ENCODE data around the gene SHTN1. TPM values are rescaled to one million over a fixed set of nuclear protein-coding genes. Genes with fewer than 3 reads are reported as not detected.

SHTN1 gene
- total and polyA plus RNA-seq, 2 donors (not counting 3 experiments of a cell fraction or from before 2014, with no cell fraction given) = 4.8 to 36.5 TPM

- TF ChIP-seq MYC (IDR thresholded peaks at IDR 0.05; ENCODE audit: low read depth, low read length) (no peak), EZH2 (IDR thresholded peaks at IDR 0.05; ENCODE audit: borderline replicate concordance, low read depth, low read length, severe bottlenecking) (no peak), JUN (IDR thresholded peaks at IDR 0.05; ENCODE audit: borderline replicate concordance, insufficient read depth, insufficient read length, low read depth) (no peak), FOS (IDR thresholded peaks at IDR 0.05; ENCODE audit: borderline replicate concordance, insufficient read depth, low read length) (no peak), POLR2AphosphoS5 (IDR thresholded peaks at IDR 0.05; ENCODE audit: insufficient read depth, low read depth, low read length) (no peak), MAX (IDR thresholded peaks at IDR 0.05; ENCODE audit: insufficient read depth, insufficient read length) (no peak), CTCF (IDR thresholded peaks at IDR 0.05; ENCODE audit: extremely low read depth in 1 of 2, insufficient read depth in 1 of 2, low read depth in 1 of 2, low read length in 2 of 2) (no peak), POLR2A (IDR thresholded peaks at IDR 0.05; ENCODE audit: low read depth, low read length) (no peak), GATA2 (IDR thresholded peaks at IDR 0.05; ENCODE audit: insufficient read depth, insufficient read length, low read depth, low read length) (no peak)
- Histone ChIP-seq H3K79me2 (ENCODE audit: control insufficient read depth, insufficient read depth, low read length) (no peaks in the 10 kb centered on the region), H3K4me1 (ENCODE audit: control insufficient read depth, extremely low read depth, insufficient read depth, low read length) (no peaks in the 10 kb centered on the region), H3K36me3 (ENCODE audit: control insufficient read depth in 2 of 2, extremely low read depth in 1 of 2, insufficient read depth in 2 of 2, low read length in 2 of 2) (peaks cover 2 to 3% of the 10 kb centered on the region in 2 experiments), H3K27ac (ENCODE audit: insufficient read depth, low read depth, low read length) (no peak overlapping the region), H3K9ac (replicated peaks; ENCODE audit: extremely low read depth, insufficient read depth, low read length) (no peak overlapping the region), H3K4me2 (ENCODE audit: insufficient read depth, low read length) (no peak overlapping the region), H3K9me3 (replicated peaks; ENCODE audit: control insufficient read depth, insufficient read depth, low read length) (no peaks in the 10 kb centered on the region), H3K27me3 (ENCODE audit: control insufficient read depth in 2 of 2, insufficient read depth in 2 of 2, low read length in 2 of 2) (no peaks in the 10 kb centered on the region), H2AFZ (ENCODE audit: low read depth, low read length) (no peak overlapping the region), H4K20me1 (replicated peaks; ENCODE audit: control insufficient read depth, extremely low read depth, insufficient read depth, low read length) (no peaks in the 10 kb centered on the region), H3K4me3 (replicated peaks in 1 of 3; ENCODE audit: insufficient read depth in 1 of 3, low read depth in 1 of 3, low read length in 3 of 3) (no peak overlapping the region), H3K9me1 (replicated peaks; ENCODE audit: control insufficient read depth, extremely low read depth, insufficient read depth, low read length) (no peaks in the 10 kb centered on the region)
- DNase-seq (ENCODE audit: low read depth, low spot score) (no peak), FAIRE-seq (no peak)
- ChIA-PET CTCF (no interaction called here), POLR2A (no interaction called here)
- dilution Hi-C loops (cut with MboI; ENCODE audit: extremely low pct_ligation_motif_present, low sequenced_read_pairs) (no loop called here), intact Hi-C loops (cut with micrococcal nuclease) (no loop called here)
- BruUV-seq (replicated peaks) = no TSS peak
Observed at GRCh38 chr10:116905845-116906210, 99.2 kb downstream of the SHTN1 start.
